Measurements from ENCODE around the gene NSMF. TPM values are rescaled to one million over a fixed set of nuclear protein-coding genes. Genes with fewer than 3 reads are reported as not detected.
A peak's percentile ranks its signal among the peaks of the same experiment; 100 is the strongest.

The NSMF gene
- total and polyA plus RNA-seq, 5 experiments from 2014 or later: 7.7 to 19.3 (median 14.7) TPM

- Mint-ChIP-seq H3K4me1 (peaks cover 1 to 50% (median 43%) of the 10 kb centered on the region in 4 donors), H3K4me3 (peak overlapping the region in 4 of 10 donors; percentile 48 to 75 (median 60)), H3K27ac (no peak overlapping the region), H3K36me3 (peaks cover 0 to 5% (median 3%) of the 10 kb centered on the region in 3 donors), H3K9me3 (peaks cover 0 to 2% (median 0%) of the 10 kb centered on the region in 9 donors), H3K27me3 (no peaks in the 10 kb centered on the region)
- POLR2A ChIA-PET: interaction anchor here (0.7 to 4.6 kb wide), 6 partner anchors 9 to 157 kb away, joined by 3 to 26 read pairs (median 3); partner anchors contain the start of genes EXD3, NOXA1, NRARP and PNPLA7
- DNase-seq: peak in 5 of 10 donors; percentile 5 to 68 (median 33)
- peak; percentile 1 to 18 for ATAC-seq
Measured at GRCh38 chr9:137458194-137459151, 661 bp downstream of the NSMF start.

- Mint-ChIP-seq H3K36me3 (peaks cover 0 to 5% (median 3%) of the 10 kb centered on the region in 3 donors), H3K4me3 (peak overlapping the region in 6 of 10 donors; percentile 43 to 75 (median 52)), H3K4me1 (peaks cover 1 to 45% (median 38%) of the 10 kb centered on the region in 4 donors), H3K27ac (peak overlapping the region in 1 of 10 donors; percentile 71), H3K27me3 (no peaks in the 10 kb centered on the region), H3K9me3 (peaks cover 0 to 2% (median 0%) of the 10 kb centered on the region in 9 donors)
- no peak for ATAC-seq
- DNase-seq: peak in 4 of 10 donors; percentile 0 to 57 (median 10)
- POLR2A ChIA-PET: interaction anchor here (0.5 to 1.6 kb wide), 3 partner anchors 10 to 184 kb away, joined by 3 read pairs; partner anchors contain the start of genes EXD3 and NOXA1
Measured at GRCh38 chr9:137457406-137458193, 1.5 kb downstream of the NSMF start.

GRCh38 chr9:137456864-137457405 lies 2.2 kb downstream of the NSMF start:
- peak in 2 of 10 donors; percentile 1 to 60 for DNase-seq
- H3K9me3 Mint-ChIP-seq: peaks cover 0 to 2% (median 0%) of the 10 kb centered on the region in 9 donors
- H3K4me3 Mint-ChIP-seq: peak overlapping the region in 6 of 10 donors; percentile 5 to 66 (median 21)
- H3K36me3 Mint-ChIP-seq: peaks cover 0 to 5% (median 3%) of the 10 kb centered on the region in 3 donors
- H3K27me3 Mint-ChIP-seq: no peaks in the 10 kb centered on the region
- peaks cover 1 to 48% (median 43%) of the 10 kb centered on the region in 4 donors for H3K4me1 Mint-ChIP-seq
- POLR2A ChIA-PET: interaction anchor here (0.5 to 1.6 kb wide), 3 partner anchors 10 to 184 kb away, joined by 3 read pairs; partner anchors contain the start of genes EXD3 and NOXA1
- peak overlapping the region in 3 of 10 donors; percentile 7 to 70 (median 25) for H3K27ac Mint-ChIP-seq
- no peak for ATAC-seq

- peaks cover 0 to 2% (median 0%) of the 10 kb centered on the region in 9 donors for H3K9me3 Mint-ChIP-seq
- POLR2A ChIA-PET: interaction anchor here (1.3 to 1.6 kb wide), 2 partner anchors 9 to 33 kb away, joined by 3 read pairs; partner anchors contain the start of genes EXD3 and NOXA1
- peak in 1 of 10 donors; percentile 50 for DNase-seq
- peaks cover 0 to 5% (median 3%) of the 10 kb centered on the region in 3 donors for H3K36me3 Mint-ChIP-seq
- ATAC-seq: no peak
- H3K27me3 Mint-ChIP-seq: no peaks in the 10 kb centered on the region
- peaks cover 1 to 45% (median 44%) of the 10 kb centered on the region in 4 donors for H3K4me1 Mint-ChIP-seq
- H3K27ac Mint-ChIP-seq: peak overlapping the region in 5 of 10 donors; percentile 6 to 78 (median 56)
- peak overlapping the region in 8 of 10 donors; percentile 5 to 82 (median 46) for H3K4me3 Mint-ChIP-seq
Measured at GRCh38 chr9:137456061-137456863, 2.9 kb downstream of the NSMF start.

- DNase-seq (peak in 1 of 10 donors; percentile 62), ATAC-seq (no peak)
- Mint-ChIP-seq H3K9me3 (peaks cover 0 to 8% (median 0%) of the 10 kb centered on the region in 9 donors), H3K4me1 (peaks cover 1 to 52% (median 38%) of the 10 kb centered on the region in 4 donors), H3K27me3 (no peaks in the 10 kb centered on the region), H3K27ac (peak overlapping the region in 4 of 10 donors; percentile 6 to 78 (median 52)), H3K4me3 (peak overlapping the region in 4 of 10 donors; percentile 3 to 66 (median 20)), H3K36me3 (peaks cover 0 to 5% (median 3%) of the 10 kb centered on the region in 3 donors)
- POLR2A ChIA-PET: no interaction called here
Measured at GRCh38 chr9:137455359-137455991, 3.7 kb downstream of the NSMF start.

GRCh38 chr9:137454597-137455358 lies 4.4 kb downstream of the NSMF start:
- H3K9me3 Mint-ChIP-seq: peaks cover 0 to 11% (median 0%) of the 10 kb centered on the region in 9 donors
- H3K27ac Mint-ChIP-seq: peak overlapping the region in 1 of 10 donors; percentile 49
- POLR2A ChIA-PET: no interaction called here
- peaks cover 0 to 8% (median 7%) of the 10 kb centered on the region in 3 donors for H3K36me3 Mint-ChIP-seq
- H3K27me3 Mint-ChIP-seq: no peaks in the 10 kb centered on the region
- H3K4me3 Mint-ChIP-seq: peak overlapping the region in 7 of 10 donors; percentile 7 to 66 (median 39)
- DNase-seq: peak in 3 of 10 donors; percentile 1 to 53 (median 7)
- ATAC-seq: no peak
- peaks cover 4 to 54% (median 35%) of the 10 kb centered on the region in 4 donors for H3K4me1 Mint-ChIP-seq

- ATAC-seq (no peak), DNase-seq (peak in 5 of 10 donors; percentile 15 to 75 (median 36))
- POLR2A ChIA-PET: interaction anchor here (1.0 kb wide), 1 partner anchor 9 kb away, joined by 3 read pairs; no protein-coding TSS in a partner anchor
- Mint-ChIP-seq H3K27me3 (no peaks in the 10 kb centered on the region), H3K9me3 (peaks cover 0 to 11% (median 0%) of the 10 kb centered on the region in 9 donors), H3K4me1 (peaks cover 4 to 55% (median 32%) of the 10 kb centered on the region in 4 donors), H3K27ac (no peak overlapping the region), H3K4me3 (peak overlapping the region in 7 of 10 donors; percentile 7 to 66 (median 39)), H3K36me3 (peaks cover 0 to 13% (median 10%) of the 10 kb centered on the region in 3 donors)
Measured at GRCh38 chr9:137454145-137454596, 5.0 kb downstream of the NSMF start.

- H3K4me3 Mint-ChIP-seq: peak overlapping the region in 3 of 10 donors; percentile 10 to 65 (median 27)
- H3K36me3 Mint-ChIP-seq: peaks cover 0 to 16% (median 10%) of the 10 kb centered on the region in 3 donors
- no peaks in the 10 kb centered on the region for H3K27me3 Mint-ChIP-seq
- ATAC-seq (peak in 1 of 2 donors; percentile 30), DNase-seq (peak in 6 of 10 donors; percentile 40 to 66 (median 54))
- peaks cover 0 to 11% (median 0%) of the 10 kb centered on the region in 9 donors for H3K9me3 Mint-ChIP-seq
- POLR2A ChIA-PET: interaction anchor here (0.5 to 1.0 kb wide), 3 partner anchors 8 to 28 kb away, joined by 3 read pairs; no protein-coding TSS in a partner anchor
- peak overlapping the region in 5 of 10 donors; percentile 25 to 73 (median 41) for H3K27ac Mint-ChIP-seq
- H3K4me1 Mint-ChIP-seq: peaks cover 4 to 56% (median 32%) of the 10 kb centered on the region in 4 donors
Measured at GRCh38 chr9:137453643-137454081, 5.5 kb downstream of the NSMF start.

- Mint-ChIP-seq H3K4me3 (peak overlapping the region in 3 of 10 donors; percentile 43 to 65 (median 51)), H3K4me1 (peaks cover 4 to 56% (median 32%) of the 10 kb centered on the region in 4 donors), H3K27me3 (no peaks in the 10 kb centered on the region), H3K36me3 (peaks cover 0 to 18% (median 10%) of the 10 kb centered on the region in 3 donors), H3K9me3 (peaks cover 0 to 11% (median 0%) of the 10 kb centered on the region in 9 donors), H3K27ac (peak overlapping the region in 2 of 10 donors; percentile 43 to 47)
- DNase-seq (peak in 3 of 10 donors; percentile 3 to 45 (median 9)), ATAC-seq (no peak)
- POLR2A ChIA-PET: interaction anchor here (0.5 to 1.0 kb wide), 4 partner anchors 8 to 28 kb away, joined by 3 read pairs; no protein-coding TSS in a partner anchor
Measured at GRCh38 chr9:137452761-137453642, 6.1 kb downstream of the NSMF start.

All from naive thymus-derived CD8-positive, alpha-beta T cell (primary cell).